ENCODE data around the gene PPP1R8.

GRCh38 chr1:27873671-27874384, 43.2 kb downstream of the PPP1R8 start:
- TF ChIP-seq EZH2 (IDR thresholded peaks at IDR 0.05; ENCODE audit: low read length): no peak
- no peak for TF ChIP-seq CTCF (optimal IDR thresholded peaks at IDR 0.05 in 1 of 3, IDR thresholded peaks at IDR 0.05 in 1 of 3, conservative IDR thresholded peaks at IDR 0.05 in 1 of 3; ENCODE audit: extremely low read depth in 1 of 3, insufficient read depth in 2 of 3, low read length in 3 of 3)
